Epithelial cell of esophagus (primary cell): ENCODE results near the gene PCDHA6.
A peak's percentile ranks its signal among the peaks of the same experiment; 100 is the strongest.
"Not testable (repeated sequence)": the region's sequence is repeated elsewhere in the genome, so short reads cannot be mapped to it uniquely, and the experiment has no call there.

ENCODE experiments used
- DNase-seq: peaks from one replicate; pipeline ENCODE4 v3.0.0; 2010; ENCODE audit warnings: low read depth
- H3K4me3 ChIP-seq: 2 replicates; pipeline ENCODE4 v1.5.1; 2011; ENCODE audit warnings: mild to moderate bottlenecking, low read length, control low read depth
- TF ChIP-seq, protein P1 (sequence below): IDR thresholded peaks from 2 replicates; pipeline ENCODE4 v1.5.1; 2011; ENCODE audit warnings: low read depth, mild to moderate bottlenecking, low read length, control low read depth, inconsistent platforms; ENCODE audit not compliant: insufficient read depth; ENCODE audit errors: missing control alignments

The PCDHA6 gene

DNA sequence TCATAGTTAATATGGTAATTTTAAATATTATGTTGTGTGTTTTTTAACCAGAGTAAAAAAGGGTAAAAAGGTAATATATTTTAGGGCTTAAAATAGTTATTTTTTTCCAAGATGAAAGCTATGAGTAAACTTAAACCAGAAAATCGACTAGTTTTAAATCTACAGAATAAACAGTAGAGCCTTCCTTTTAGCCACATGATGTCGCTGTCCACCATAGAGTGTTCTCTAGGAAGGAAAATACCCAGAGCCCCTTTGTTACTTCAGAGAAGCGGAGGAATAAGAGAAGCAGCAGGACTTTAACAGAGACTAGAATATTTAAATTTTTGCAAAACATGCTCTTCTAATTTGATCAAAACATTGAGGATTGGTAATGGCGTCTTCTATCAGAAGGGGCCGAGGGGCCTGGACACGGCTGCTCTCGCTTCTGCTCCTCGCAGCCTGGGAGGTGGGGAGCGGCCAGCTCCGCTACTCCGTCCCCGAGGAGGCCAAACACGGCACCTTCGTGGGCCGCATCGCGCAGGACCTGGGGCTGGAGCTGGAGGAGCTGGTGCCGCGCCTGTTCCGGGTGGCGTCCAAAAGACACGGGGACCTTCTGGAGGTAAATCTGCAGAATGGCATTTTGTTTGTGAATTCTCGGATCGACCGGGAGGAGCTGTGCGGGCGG, 33.0 kb upstream of the PCDHA6 start, which contains the start of gene PCDHA2:
Gene PCDHA2, plus strand, starts transcription at position 258 of the 664 bp plus-strand sequence.
- TF ChIP-seq, protein P1, sequence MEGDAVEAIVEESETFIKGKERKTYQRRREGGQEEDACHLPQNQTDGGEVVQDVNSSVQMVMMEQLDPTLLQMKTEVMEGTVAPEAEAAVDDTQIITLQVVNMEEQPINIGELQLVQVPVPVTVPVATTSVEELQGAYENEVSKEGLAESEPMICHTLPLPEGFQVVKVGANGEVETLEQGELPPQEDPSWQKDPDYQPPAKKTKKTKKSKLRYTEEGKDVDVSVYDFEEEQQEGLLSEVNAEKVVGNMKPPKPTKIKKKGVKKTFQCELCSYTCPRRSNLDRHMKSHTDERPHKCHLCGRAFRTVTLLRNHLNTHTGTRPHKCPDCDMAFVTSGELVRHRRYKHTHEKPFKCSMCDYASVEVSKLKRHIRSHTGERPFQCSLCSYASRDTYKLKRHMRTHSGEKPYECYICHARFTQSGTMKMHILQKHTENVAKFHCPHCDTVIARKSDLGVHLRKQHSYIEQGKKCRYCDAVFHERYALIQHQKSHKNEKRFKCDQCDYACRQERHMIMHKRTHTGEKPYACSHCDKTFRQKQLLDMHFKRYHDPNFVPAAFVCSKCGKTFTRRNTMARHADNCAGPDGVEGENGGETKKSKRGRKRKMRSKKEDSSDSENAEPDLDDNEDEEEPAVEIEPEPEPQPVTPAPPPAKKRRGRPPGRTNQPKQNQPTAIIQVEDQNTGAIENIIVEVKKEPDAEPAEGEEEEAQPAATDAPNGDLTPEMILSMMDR = no peak
- H3K4me3 ChIP-seq = no peak within 1 kb of the TSS
- DNase-seq = no peak

DNA sequence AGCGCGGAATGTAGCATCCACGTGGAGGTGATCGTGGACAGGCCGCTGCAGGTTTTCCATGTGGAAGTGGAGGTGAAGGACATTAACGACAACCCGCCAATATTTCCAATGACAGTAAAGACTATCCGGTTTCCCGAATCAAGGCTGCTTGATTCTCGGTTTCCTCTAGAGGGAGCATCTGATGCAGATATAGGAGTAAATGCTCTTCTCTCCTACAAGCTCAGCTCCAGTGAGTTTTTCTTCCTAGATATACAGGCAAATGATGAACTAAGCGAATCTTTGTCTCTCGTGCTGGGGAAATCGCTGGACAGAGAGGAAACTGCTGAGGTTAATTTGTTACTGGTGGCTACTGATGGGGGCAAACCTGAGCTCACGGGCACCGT, 32.5 kb upstream of the PCDHA6 start:
- DNase-seq = no peak
- no peak overlapping the region for H3K4me3 ChIP-seq
- TF ChIP-seq, protein P1 = peak; percentile 20

DNA sequence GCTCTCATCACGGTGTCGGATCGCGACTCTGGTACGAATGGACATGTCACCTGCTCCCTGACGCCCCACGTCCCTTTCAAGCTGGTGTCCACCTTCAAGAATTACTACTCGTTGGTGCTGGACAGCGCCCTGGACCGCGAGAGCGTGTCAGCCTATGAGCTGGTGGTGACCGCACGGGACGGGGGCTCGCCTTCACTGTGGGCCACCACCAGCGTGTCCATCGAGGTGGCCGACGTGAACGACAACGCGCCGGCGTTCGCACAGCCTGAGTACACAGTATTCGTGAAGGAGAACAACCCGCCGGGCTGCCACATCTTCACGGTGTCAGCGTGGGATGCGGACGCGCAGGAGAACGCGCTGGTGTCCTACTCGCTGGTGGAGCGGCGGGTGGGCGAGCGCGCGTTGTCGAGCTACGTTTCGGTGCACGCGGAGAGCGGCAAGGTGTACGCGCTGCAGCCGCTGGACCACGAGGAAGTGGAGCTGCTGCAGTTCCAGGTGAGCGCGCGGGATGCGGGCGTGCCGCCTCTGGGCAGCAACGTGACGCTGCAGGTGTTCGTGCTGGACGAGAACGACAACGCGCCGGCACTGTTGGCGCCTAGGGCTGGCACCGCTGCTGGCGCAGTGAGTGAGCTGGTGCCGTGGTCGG, 31.6 kb upstream of the PCDHA6 start:
- not testable (repeated sequence) for H3K4me3 ChIP-seq, DNase-seq

DNA sequence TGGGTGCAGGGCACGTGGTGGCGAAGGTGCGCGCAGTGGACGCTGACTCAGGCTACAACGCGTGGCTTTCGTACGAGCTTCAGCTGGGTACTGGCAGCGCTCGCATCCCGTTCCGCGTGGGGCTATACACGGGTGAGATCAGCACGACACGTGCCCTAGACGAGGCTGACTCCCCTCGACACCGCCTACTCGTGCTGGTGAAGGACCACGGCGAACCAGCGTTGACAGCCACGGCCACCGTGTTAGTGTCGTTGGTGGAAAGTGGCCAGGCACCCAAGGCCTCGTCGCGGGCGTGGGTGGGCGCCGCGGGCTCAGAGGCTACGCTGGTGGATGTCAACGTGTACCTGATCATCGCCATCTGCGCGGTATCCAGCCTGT, 31.1 kb upstream of the PCDHA6 start:
- H3K4me3 ChIP-seq = no peak overlapping the region
- DNase-seq = no peak
- TF ChIP-seq, protein P1 = no peak

DNA sequence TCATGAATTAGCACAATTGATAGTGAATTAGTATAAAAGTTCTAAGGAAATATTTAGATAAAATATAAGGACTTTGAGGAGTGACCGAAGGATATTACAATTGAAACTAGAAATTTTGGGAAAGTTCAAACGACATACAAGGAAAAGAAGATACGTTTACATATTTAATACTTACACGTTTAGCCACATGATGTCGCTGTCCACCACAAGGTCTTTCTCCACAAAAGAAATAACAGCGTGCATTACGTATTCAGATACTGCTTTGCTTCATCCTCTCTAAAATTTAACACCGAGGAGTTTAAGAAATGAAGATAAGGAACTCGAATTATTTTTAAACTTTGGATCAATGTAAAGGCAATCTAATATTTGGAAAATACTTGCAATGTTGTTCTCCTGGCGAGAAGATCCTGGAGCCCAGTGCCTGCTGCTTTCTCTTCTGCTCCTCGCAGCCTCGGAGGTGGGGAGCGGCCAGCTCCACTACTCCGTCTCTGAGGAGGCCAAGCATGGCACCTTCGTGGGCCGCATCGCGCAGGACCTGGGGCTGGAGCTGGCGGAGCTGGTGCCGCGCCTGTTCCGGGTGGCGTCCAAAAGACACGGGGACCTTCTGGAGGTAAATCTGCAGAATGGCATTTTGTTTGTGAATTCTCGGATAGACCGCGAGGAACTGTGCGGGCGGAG, 26.8 kb upstream of the PCDHA6 start, which contains the start of gene PCDHA3:
Gene PCDHA3, plus strand, starts transcription at position 242 of the 678 bp plus-strand sequence.
- peak; percentile 10 for DNase-seq
- no peak within 1 kb of the TSS for H3K4me3 ChIP-seq
- TF ChIP-seq, protein P1 = no peak

DNA sequence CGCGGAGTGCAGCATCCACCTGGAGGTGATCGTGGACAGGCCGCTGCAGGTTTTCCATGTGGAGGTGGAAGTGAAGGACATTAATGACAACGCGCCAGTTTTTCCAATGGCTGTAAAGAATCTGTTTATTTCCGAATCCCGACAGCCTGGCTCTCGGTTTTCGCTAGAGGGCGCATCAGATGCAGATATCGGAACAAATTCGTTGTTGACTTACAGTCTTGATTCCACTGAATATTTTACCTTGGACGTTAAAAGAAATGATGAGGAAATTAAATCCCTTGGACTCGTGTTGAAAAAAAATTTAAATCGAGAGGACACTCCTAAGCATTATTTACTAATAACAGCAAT, 26.3 kb upstream of the PCDHA6 start:
- TF ChIP-seq, protein P1 = no peak
- DNase-seq = no peak
- H3K4me3 ChIP-seq = no peak overlapping the region

DNA sequence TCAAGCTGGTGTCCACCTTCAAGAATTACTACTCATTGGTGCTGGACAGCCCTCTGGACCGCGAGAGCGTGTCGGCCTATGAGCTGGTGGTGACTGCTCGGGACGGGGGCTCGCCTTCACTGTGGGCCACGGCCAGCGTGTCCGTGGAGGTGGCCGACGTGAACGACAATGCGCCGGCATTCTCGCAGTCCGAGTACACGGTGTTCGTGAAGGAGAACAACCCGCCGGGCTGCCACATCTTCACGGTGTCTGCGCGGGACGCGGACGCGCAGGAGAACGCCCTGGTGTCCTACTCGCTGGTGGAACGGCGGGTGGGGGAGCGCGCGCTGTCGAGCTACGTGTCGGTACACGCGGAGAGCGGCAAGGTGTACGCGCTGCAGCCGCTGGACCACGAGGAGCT, 25.4 kb upstream of the PCDHA6 start:
- not testable (repeated sequence) for DNase-seq, H3K4me3 ChIP-seq
